ENCODE results near the gene PLPP6.

DNA sequence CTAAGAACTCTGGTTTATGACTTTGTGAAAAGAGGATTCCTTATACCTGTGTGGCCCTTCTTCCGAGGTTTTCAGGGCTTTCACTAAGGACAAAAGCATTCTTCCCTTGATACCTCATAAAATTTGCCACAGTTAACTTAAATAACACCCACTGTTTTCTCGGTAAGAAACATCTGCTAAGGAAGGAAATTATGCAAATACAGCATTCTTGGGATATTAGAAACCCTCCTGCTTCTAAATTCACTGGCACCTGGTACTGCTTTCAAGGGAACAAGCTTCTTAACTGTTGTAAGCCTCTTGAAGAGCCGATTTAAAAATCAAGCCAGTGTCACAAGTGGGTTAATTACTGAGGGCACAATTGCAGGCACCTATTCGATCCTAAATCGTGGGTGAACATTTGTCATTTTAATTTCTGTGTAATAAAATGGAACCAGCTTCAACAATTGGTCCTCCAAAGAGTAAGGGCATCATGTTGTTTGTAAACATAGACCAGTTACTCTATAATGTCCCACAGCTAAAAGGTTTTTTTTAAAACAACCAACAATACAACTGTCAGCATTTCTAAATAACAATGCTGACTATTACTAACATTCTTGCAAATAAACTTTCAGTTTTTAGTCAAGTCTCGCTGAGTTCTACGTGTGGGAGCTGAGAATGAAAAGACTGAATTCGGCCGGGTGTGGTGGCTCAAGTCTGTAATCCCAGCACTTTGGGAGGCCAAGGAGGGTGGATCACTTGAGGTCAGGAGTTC lies 52.3 kb downstream of the PLPP6 start:
- TF ChIP-seq BHLHE40 (IDR thresholded peaks at IDR 0.05; ENCODE audit: borderline replicate concordance), result no peak
- no peak for TF ChIP-seq FOXK2 (IDR thresholded peaks at IDR 0.05)
- TF ChIP-seq FOXA1 (IDR thresholded peaks at IDR 0.05), result no peak
- no peak for TF ChIP-seq SUZ12 (IDR thresholded peaks at IDR 0.05)
- no peak for TF ChIP-seq FOXM1 (IDR thresholded peaks at IDR 0.05; ENCODE audit: borderline replicate concordance)
- TF ChIP-seq SP1 (IDR thresholded peaks at IDR 0.05), result no peak
- TF ChIP-seq TARDBP (IDR thresholded peaks at IDR 0.05), result no peak
- no peak for TF ChIP-seq HDGF (IDR thresholded peaks at IDR 0.05; ENCODE audit: borderline replicate concordance)
- no peak for TF ChIP-seq NFRKB (IDR thresholded peaks at IDR 0.05)
- TF ChIP-seq ELF4 (IDR thresholded peaks at IDR 0.05), result no peak
